SK-N-SH (cell line): Measurements from ENCODE around the gene BOD1L1. TPM values are rescaled to one million over a fixed set of nuclear protein-coding genes. Genes with fewer than 3 reads are reported as not detected.

Source experiments
- CTCF ChIA-PET: fragments of 300-600, 350-600 bp; formaldehyde crosslinking; extraction: SDS; loops from one replicate; lab custom pipeline; 2021; lab: Yijun Ruan, JAX
- POLR2A ChIA-PET: fragments of 350-600 bp; sonication (Branson Sonifier 250); formaldehyde crosslinking; extraction: SDS; loops from one replicate; lab custom pipeline; 2020; ENCODE audit warnings: antibody characterized with exemption, inconsistent platforms; lab: Yijun Ruan, JAX
- DNase-seq: peaks from one replicate; pipeline ENCODE4 v3.0.0; 2012
- H2AFZ ChIP-seq: fragments of 200-600 bp; sonication (generic); 2 replicates; pipeline ENCODE4 v1.8.1; 2016; ENCODE audit warnings: antibody characterized with exemption, mild to moderate bottlenecking, low read depth
- H3F3A ChIP-seq: fragments of 200-600 bp; sonication (generic); replicated peaks from 2 replicates; pipeline ENCODE3; 2016; ENCODE audit warnings: antibody characterized with exemption, mild to moderate bottlenecking; ENCODE audit not compliant: insufficient read depth
- H3K27ac ChIP-seq, 2 experiments: fragments of 200-500 bp in 1 of 2; fragments of 200-600 bp in 1 of 2; sonication (Bioruptor generic) in 1 of 2; sonication (generic), shearing (Covaris generic) in 1 of 2; 2 replicates each; pipeline versions ENCODE4 v1.5.1 to v1.6.1; 2014 to 2016; ENCODE audit warnings: low read depth in 2 of 2, inconsistent platforms in 1 of 2, low read length in 1 of 2, mild to moderate bottlenecking in 1 of 2, mixed read lengths in 1 of 2
- H3K27me3 ChIP-seq: fragments of 200-600 bp; sonication (generic), shearing (Covaris generic); 2 replicates; pipeline ENCODE4 v1.6.1; 2016; ENCODE audit warnings: mixed run types; ENCODE audit not compliant: insufficient read depth
- H3K36me3 ChIP-seq, 2 experiments: fragments of 200-500 bp in 1 of 2; fragments of 200-600 bp in 1 of 2; sonication (Bioruptor generic) in 1 of 2; sonication (generic) in 1 of 2; replicated peaks in 1 of 2; 2 replicates each; pipeline versions ENCODE3 to v1.5.1; 2014 to 2016; ENCODE audit warnings: low read length in 1 of 2, mild to moderate bottlenecking in 1 of 2; ENCODE audit not compliant: insufficient read depth in 2 of 2, control insufficient read depth in 1 of 2
- H3K4me1 ChIP-seq, 2 experiments: fragments of 200-500 bp in 1 of 2; fragments of 200-600 bp in 1 of 2; sonication (Bioruptor generic) in 1 of 2; sonication (generic), shearing (Covaris generic) in 1 of 2; 2 replicates each; pipeline versions ENCODE4 v1.5.1 to v1.6.1; 2014 to 2016; ENCODE audit warnings: low read depth in 1 of 2, low read length in 1 of 2, mixed run types in 1 of 2; ENCODE audit not compliant: insufficient read depth in 2 of 2, control insufficient read depth in 1 of 2
- H3K4me2 ChIP-seq: fragments of 200-600 bp; sonication (generic), shearing (Covaris generic); 2 replicates; pipeline ENCODE4 v1.6.1; 2017; ENCODE audit warnings: mixed run types
- H3K4me3 ChIP-seq, 2 experiments: fragments of 200-500 bp in 1 of 2; fragments of 200-600 bp in 1 of 2; sonication (Bioruptor generic) in 1 of 2; sonication (generic), shearing (Covaris generic) in 1 of 2; 2 replicates each; pipeline versions ENCODE4 v1.5.1 to v1.8.1; 2014 to 2016; ENCODE audit warnings: low read depth in 2 of 2, inconsistent platforms in 1 of 2, low read length in 1 of 2, mild to moderate bottlenecking in 1 of 2, mixed read lengths in 1 of 2, moderate library complexity in 1 of 2
- H3K79me2 ChIP-seq: fragments of 200-600 bp; sonication (generic); 2 replicates; pipeline ENCODE4 v1.8.1; 2017; ENCODE audit warnings: mild to moderate bottlenecking; ENCODE audit not compliant: insufficient read depth
- H3K9ac ChIP-seq: fragments of 200-600 bp; sonication (generic); 2 replicates; pipeline ENCODE4 v1.6.1; 2017; ENCODE audit warnings: mixed run types
- H3K9me2 ChIP-seq: fragments of 200-600 bp; sonication (generic); 2 replicates; pipeline ENCODE4 v1.6.1; 2017; ENCODE audit warnings: mixed run types
- H3K9me3 ChIP-seq: fragments of 200-600 bp; sonication (generic); 2 replicates; pipeline ENCODE4 v1.6.1; 2017; ENCODE audit warnings: mixed run types, mild to moderate bottlenecking, moderate library complexity
- H4K20me1 ChIP-seq: fragments of 200-600 bp; sonication (generic); 2 replicates; pipeline ENCODE4 v1.6.1; 2017; ENCODE audit warnings: mild to moderate bottlenecking, mixed run types; ENCODE audit not compliant: insufficient read depth
- CHD2 ChIP-seq: fragments of 150-350 bp; IDR thresholded peaks from 2 replicates; pipeline ENCODE4 v1.6.1; 2018; ENCODE audit warnings: low read length; ENCODE audit not compliant: partially characterized antibody
- CTCF ChIP-seq: fragments of 200-600 bp; sonication (generic); IDR thresholded peaks from 2 replicates; pipeline ENCODE4 v1.6.1; 2017; ENCODE audit warnings: antibody characterized with exemption, mild to moderate bottlenecking, moderate library complexity
- ELF1 ChIP-seq: IDR thresholded peaks from 2 replicates; pipeline ENCODE4 v1.4.0; 2012
- EP300 ChIP-seq, 2 experiments: IDR thresholded peaks; 2 replicates each; pipeline versions ENCODE4 v1.4.0 to v1.6.1; 2012; ENCODE audit warnings: borderline replicate concordance in 1 of 2, low read depth in 1 of 2, low read length in 1 of 2
- FOSL2 ChIP-seq: IDR thresholded peaks from 2 replicates; pipeline ENCODE4 v1.4.0; 2012; ENCODE audit warnings: low read depth, mild to moderate bottlenecking, moderate library complexity, borderline replicate concordance
- FOXM1 ChIP-seq: IDR thresholded peaks from 2 replicates; pipeline ENCODE4 v1.4.0; 2012; ENCODE audit warnings: low read depth, mild to moderate bottlenecking
- JUND ChIP-seq: IDR thresholded peaks from 2 replicates; pipeline ENCODE4 v1.4.0; 2012
- MAX ChIP-seq: IDR thresholded peaks from 2 replicates; pipeline ENCODE4 v1.4.0; 2012; ENCODE audit warnings: low read depth
- MEF2A ChIP-seq: IDR thresholded peaks from 2 replicates; pipeline ENCODE4 v1.4.0; 2012; ENCODE audit warnings: low read depth, borderline replicate concordance
- MXI1 ChIP-seq: IDR thresholded peaks from 2 replicates; pipeline ENCODE4 v1.6.1; 2012; ENCODE audit warnings: mild to moderate bottlenecking, low read depth, low read length, improper control_type of control experiment
- NRF1 ChIP-seq: IDR thresholded peaks from 2 replicates; pipeline ENCODE4 v1.6.1; 2012; ENCODE audit warnings: low read depth, mild to moderate bottlenecking, low read length
- RAD21 ChIP-seq: IDR thresholded peaks from 2 replicates; pipeline ENCODE4 v1.6.1; 2012; ENCODE audit warnings: mild to moderate bottlenecking, low read length
- RCOR1 ChIP-seq: fragments of 150-350 bp; IDR thresholded peaks from 2 replicates; pipeline ENCODE4 v1.6.1; 2017; ENCODE audit warnings: antibody characterized with exemption, low read length
- RXRA ChIP-seq: IDR thresholded peaks from 2 replicates; pipeline ENCODE4 v1.4.0; 2012; ENCODE audit warnings: low read depth, mild to moderate bottlenecking, borderline replicate concordance
- SMC3 ChIP-seq: IDR thresholded peaks from 2 replicates; pipeline ENCODE4 v1.6.1; 2012; ENCODE audit warnings: low read depth, low read length, improper control_type of control experiment
- TCF12 ChIP-seq: IDR thresholded peaks from 2 replicates; pipeline ENCODE4 v1.4.0; 2012
- TEAD4 ChIP-seq: IDR thresholded peaks from 2 replicates; pipeline ENCODE4 v1.4.0; 2012; ENCODE audit warnings: mild to moderate bottlenecking, borderline replicate concordance; ENCODE audit not compliant: insufficient read depth
- USF2 ChIP-seq: fragments of 150-350 bp; IDR thresholded peaks from 2 replicates; pipeline ENCODE4 v1.6.1; 2017; ENCODE audit warnings: antibody characterized with exemption, low read length, low read depth, borderline replicate concordance
- ZBTB33 ChIP-seq: IDR thresholded peaks from 2 replicates; pipeline ENCODE4 v1.4.0; 2012; ENCODE audit warnings: low read depth, borderline replicate concordance
- WGBS: methylation state at CpG from one replicate; pipeline ENCODE4 v1.1.6; 2017; ENCODE audit warnings: low lambda C conversion rate; 5-methylcytosine and 5-hydroxymethylcytosine counted together
- polyA plus RNA-seq, 3 experiments: library from polyadenylated mRNA; depleted of rRNA; stranded (reverse); fragments of >200 nt; gene quantifications; 2 replicates each; pipeline ENCODE4 v1.2.3, GENCODE V29; 2012
- TF ChIP-seq, protein P1 (sequence below): IDR thresholded peaks from 2 replicates; pipeline ENCODE4 v1.4.0; 2012; ENCODE audit warnings: low read depth, borderline replicate concordance

Gene BOD1L1
- polyA plus RNA-seq, 1 of the 3 experiments (the other 2 are of a cell fraction): 12.5 TPM

DNA sequence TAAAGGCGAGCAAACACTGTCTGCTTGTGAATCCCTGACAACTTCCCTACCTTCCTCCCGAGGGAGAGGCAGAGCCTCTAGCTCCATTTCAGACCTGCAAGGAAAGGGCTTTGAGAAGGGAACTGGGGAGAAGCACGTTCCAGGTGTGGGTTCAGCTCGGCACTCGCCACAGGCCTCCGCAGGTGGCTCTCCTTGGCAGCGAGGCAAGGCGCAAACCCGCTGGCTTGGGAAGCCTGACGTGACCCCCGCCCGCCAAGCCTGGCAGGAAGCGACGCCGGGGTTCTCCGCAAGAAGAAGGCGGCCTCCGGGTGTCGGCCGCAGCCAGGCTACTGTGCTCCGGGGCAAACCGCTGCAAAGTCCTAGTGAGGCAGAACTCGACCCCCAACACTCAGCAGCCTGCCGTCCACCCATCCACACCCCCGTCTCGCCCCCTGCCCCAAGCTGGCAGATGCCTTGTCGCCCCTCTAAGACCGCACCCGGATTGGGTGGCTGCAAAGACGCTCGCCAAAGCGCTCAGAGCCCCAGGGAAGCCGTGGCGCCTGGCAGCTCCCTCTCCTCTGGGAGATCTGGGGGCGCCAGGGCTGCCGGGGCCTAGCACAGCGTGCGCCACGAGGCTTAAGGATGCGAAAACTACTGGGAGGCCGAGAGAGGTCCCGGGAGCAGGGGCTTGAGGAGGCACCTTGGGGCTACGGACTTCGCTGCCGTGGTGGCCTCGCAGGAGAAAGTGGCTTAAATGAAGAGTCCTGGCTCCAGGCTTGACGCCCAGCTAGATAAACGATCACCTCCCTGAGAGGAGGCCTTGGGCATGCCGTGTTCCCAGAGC, 105.0 kb downstream of the BOD1L1 start:
- 0 out of 2 replicates have a peak overlapping the region, but pooled peaks have one; percentile 28 for H3K4me2 ChIP-seq
- peaks cover 60% of the 10 kb centered on the region for H3K27me3 ChIP-seq
- no peaks in the 10 kb centered on the region; the same call in 1 of the 2 replicates for H3K9me3 ChIP-seq
- WGBS: 13% methylated on average over 27 of the region's 49 CpGs
- ChIA-PET POLR2A (no interaction called here), CTCF (interaction anchor here (1.2 to 2.1 kb wide), 7 partner anchors 8 to 671 kb away, joined by 3 to 7 read pairs (median 4); no protein-coding TSS in a partner anchor)
- no peaks in the 10 kb centered on the region; a peak in 1 of 4 replicates for H3K4me1 ChIP-seq
- H3K4me3 ChIP-seq: no peak overlapping the region
- no peak overlapping the region for H3K9ac ChIP-seq
- peak; percentile 39 for DNase-seq
- TF ChIP-seq RAD21: no peak
- no peak for TF ChIP-seq MEF2A
- TF ChIP-seq SMC3: no peak
- TF ChIP-seq JUND: no peak
- TF ChIP-seq MAX: no peak
- TF ChIP-seq, protein P1, sequence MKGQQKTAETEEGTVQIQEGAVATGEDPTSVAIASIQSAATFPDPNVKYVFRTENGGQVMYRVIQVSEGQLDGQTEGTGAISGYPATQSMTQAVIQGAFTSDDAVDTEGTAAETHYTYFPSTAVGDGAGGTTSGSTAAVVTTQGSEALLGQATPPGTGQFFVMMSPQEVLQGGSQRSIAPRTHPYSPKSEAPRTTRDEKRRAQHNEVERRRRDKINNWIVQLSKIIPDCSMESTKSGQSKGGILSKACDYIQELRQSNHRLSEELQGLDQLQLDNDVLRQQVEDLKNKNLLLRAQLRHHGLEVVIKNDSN: no peak
- no peak for TF ChIP-seq FOSL2
- no peak for TF ChIP-seq EP300 (IDR thresholded peaks at IDR 0.05; ENCODE audit: borderline replicate concordance in 1 of 2, low read depth in 1 of 2, low read length in 1 of 2)
- no peak for TF ChIP-seq CTCF
- no peak for TF ChIP-seq ZBTB33
- TF ChIP-seq TCF12: no peak
- no peak for TF ChIP-seq TEAD4
- TF ChIP-seq RCOR1: no peak
- TF ChIP-seq USF2: no peak
- no peak for TF ChIP-seq NRF1
- TF ChIP-seq CHD2: no peak
- no peak for TF ChIP-seq MXI1
- no peak for TF ChIP-seq RXRA
- TF ChIP-seq FOXM1: no peak
- TF ChIP-seq ELF1: no peak
- no peaks in the 10 kb centered on the region for H4K20me1 ChIP-seq
- no peak overlapping the region for H2AFZ ChIP-seq
- H3F3A ChIP-seq: no peaks in the 10 kb centered on the region
- no peak overlapping the region for H3K27ac ChIP-seq
- no peaks in the 10 kb centered on the region for H3K36me3 ChIP-seq
- no peaks in the 10 kb centered on the region for H3K79me2 ChIP-seq
- no peaks in the 10 kb centered on the region for H3K9me2 ChIP-seq
